NCI-H2171 (cell line): ENCODE measurements around the gene LRRN1.

Experiments
- DNase-seq: peaks from one replicate; lab custom pipeline; 2025; lab: John Stamatoyannopoulos, UW

LRRN1 gene

GRCh38 chr3:3799173-3800079 is at the start of gene LRRN1:
Gene LRRN1, plus strand, starts transcription at chr3:3799431. Its CDS starts 45,211 bp downstream, at chr3:3844642.
- DNase-seq: peak; percentile 80

GRCh38 chr3:3753416-3753815 is 45.8 kb upstream of the LRRN1 start:
- no peak for DNase-seq

- DNase-seq: no peak
These were observed 33.6 kb upstream of the LRRN1 start for GRCh38 chr3:3765661-3766060.

- no peak for DNase-seq
These were observed 33.1 kb upstream of the LRRN1 start for GRCh38 chr3:3766140-3766539.

- no peak for DNase-seq
These were observed 28.1 kb upstream of the LRRN1 start for GRCh38 chr3:3771094-3771493.

GRCh38 chr3:3771567-3771966 is 27.7 kb upstream of the LRRN1 start:
- DNase-seq: no peak

- no peak for DNase-seq
These were observed 26.9 kb upstream of the LRRN1 start for GRCh38 chr3:3772338-3772737.

GRCh38 chr3:3772920-3773319 is 26.3 kb upstream of the LRRN1 start:
- DNase-seq: peak; percentile 62

- DNase-seq: no peak
These were observed 22.6 kb upstream of the LRRN1 start for GRCh38 chr3:3776607-3777006.

GRCh38 chr3:3778216-3778615 is 21.0 kb upstream of the LRRN1 start:
- no peak for DNase-seq

- no peak for DNase-seq
These were observed 20.5 kb upstream of the LRRN1 start for GRCh38 chr3:3778641-3779270.

GRCh38 chr3:3782457-3782856 is 16.8 kb upstream of the LRRN1 start:
- DNase-seq: no peak

GRCh38 chr3:3783210-3783609 is 16.0 kb upstream of the LRRN1 start:
- no peak for DNase-seq

- no peak for DNase-seq
These were observed 15.5 kb upstream of the LRRN1 start for GRCh38 chr3:3783696-3784095.

- no peak for DNase-seq
These were observed 6.8 kb upstream of the LRRN1 start for GRCh38 chr3:3792391-3792790.

GRCh38 chr3:3798631-3799113 is 559 bp upstream of the LRRN1 start:
- DNase-seq: no peak

GRCh38 chr3:3800080-3800455 is 837 bp downstream of the LRRN1 start:
- DNase-seq: no peak

GRCh38 chr3:3800685-3801493 is 1.7 kb downstream of the LRRN1 start:
- no peak for DNase-seq

GRCh38 chr3:3801494-3801841 is 2.2 kb downstream of the LRRN1 start:
- DNase-seq: no peak

- no peak for DNase-seq
These were observed 2.8 kb downstream of the LRRN1 start for GRCh38 chr3:3802046-3802445.

GRCh38 chr3:3804560-3804959 is 5.3 kb downstream of the LRRN1 start:
- no peak for DNase-seq

GRCh38 chr3:3806092-3806491 is 6.9 kb downstream of the LRRN1 start:
- DNase-seq: no peak

GRCh38 chr3:3806856-3807255 is 7.6 kb downstream of the LRRN1 start:
- DNase-seq: no peak
